ENCODE results near the gene SECTM1. TPM values are rescaled to one million over a fixed set of nuclear protein-coding genes. Genes with fewer than 3 reads are reported as not detected.

The SECTM1 gene
- polyA plus RNA-seq, 4 donors, result 1.2 to 3.4 (median 1.6) TPM

DNA sequence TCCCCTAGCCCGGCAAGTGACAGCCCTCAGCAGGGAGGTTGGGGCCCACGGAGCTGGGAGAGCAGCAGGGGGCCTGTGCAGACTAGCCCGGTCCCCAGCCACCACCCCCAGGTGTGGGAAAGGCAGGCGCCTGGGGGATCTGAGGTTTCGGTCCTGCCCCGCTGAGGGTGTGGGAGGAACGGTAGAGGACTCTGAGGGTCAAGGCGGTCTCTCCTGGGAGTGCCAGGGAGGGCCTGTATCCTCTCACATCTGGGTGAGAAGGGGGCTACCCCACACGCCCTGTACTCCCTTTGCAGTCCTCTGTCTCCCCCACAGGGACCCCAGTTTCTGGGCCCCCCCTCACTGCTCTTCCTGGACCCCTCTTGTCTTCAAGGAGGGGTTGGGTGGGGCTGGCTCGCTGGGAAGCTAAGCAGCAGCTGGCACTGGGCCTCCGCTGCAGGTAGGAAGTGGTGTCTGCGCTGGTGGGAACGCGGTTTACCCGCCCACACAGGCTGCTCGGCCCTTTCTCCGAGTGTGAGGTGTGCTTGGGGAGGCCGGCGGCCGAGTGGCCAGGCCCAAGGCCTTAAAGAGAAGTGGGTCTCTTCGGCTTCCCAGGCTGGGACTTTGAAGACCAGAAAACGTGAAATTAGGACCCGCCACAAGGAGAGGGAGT lies 31.5 kb downstream of the SECTM1 start:
- DNase-seq (ENCODE audit: low read depth in 4 of 4, low spot score in 2 of 4), result no peak

DNA sequence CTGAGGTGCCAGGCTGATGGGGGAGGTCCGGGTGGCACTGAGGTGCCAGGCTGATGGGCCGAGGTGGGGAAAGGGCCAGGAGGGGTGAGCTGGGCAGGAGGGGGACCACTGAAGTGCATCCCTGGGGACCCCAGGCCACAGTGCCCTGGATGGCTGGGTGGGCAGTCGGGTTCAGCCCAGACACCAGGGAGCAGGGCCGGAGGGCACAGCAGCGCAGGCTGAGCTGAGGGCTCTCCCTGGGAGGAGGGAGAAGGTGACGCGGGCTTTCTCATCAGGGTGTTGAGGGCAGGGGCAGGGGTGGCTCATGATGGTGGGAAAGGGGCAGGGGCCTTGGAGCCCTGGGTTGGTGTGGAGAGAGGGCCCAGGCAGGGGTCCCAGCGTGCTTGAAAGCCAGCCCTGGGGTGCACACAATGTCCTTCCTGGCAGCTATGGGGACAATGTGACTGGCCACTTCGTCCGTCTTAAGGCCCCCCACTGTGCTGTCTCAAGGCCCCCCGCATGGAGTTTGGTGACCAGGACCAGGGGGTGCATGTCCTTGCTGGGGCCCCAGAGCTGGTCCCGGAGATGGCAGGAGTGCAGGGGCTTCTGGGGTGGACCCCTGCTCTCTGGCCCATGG lies 32.2 kb downstream of the SECTM1 start:
- no peak for DNase-seq (ENCODE audit: low read depth in 4 of 4, low spot score in 2 of 4)

DNA sequence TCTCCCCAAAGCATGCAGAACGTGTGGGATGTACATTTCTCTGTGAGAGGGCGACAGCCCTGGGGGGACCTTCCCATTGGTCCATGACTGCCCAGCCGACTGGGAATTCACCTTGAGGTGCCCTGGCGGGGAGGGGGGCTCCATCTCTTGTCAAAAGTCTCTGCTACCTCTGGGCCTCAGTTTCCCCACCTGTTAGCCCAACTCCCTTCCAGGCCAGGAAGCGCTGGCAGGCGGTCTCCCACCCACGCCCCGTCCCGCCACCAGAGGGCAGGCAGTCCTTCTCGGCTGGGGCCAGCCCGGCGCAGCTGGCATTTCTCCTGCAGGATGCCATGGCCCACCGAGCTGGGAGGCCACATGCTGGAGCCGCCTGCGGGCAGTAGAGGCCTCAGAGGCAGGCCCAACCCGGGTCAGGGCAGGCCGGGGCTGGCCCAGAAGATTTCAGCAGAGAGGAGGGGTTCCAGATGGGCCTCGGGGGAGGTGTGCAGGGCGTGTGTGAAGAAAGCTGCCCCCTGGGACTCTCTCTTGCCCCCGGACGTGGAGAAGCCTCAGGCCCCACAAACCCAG lies 32.8 kb downstream of the SECTM1 start:
- DNase-seq (ENCODE audit: low read depth in 4 of 4, low spot score in 2 of 4), result peak in 1 of 4 donors; percentile 45

DNA sequence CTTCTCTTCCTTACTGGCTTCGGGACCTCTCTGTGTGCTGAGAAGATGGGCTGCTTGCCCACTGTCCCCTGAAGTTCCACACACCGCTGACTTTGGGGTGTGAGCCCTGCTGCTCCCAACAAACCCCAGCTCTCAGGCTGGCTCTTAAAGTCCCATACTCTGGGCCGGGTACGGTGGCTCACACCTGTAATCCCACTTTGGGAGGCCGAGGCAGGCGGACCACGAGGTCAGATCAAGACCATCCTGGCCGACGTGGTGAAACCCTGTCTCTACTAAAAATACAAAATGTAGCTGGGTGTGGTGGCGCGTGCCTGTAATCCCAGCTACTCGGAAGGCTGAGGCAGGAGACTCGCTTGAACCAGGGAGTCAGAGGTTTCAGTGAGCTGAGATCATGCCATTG lies 33.3 kb downstream of the SECTM1 start:
- no peak for DNase-seq (ENCODE audit: low read depth in 4 of 4, low spot score in 2 of 4)

DNA sequence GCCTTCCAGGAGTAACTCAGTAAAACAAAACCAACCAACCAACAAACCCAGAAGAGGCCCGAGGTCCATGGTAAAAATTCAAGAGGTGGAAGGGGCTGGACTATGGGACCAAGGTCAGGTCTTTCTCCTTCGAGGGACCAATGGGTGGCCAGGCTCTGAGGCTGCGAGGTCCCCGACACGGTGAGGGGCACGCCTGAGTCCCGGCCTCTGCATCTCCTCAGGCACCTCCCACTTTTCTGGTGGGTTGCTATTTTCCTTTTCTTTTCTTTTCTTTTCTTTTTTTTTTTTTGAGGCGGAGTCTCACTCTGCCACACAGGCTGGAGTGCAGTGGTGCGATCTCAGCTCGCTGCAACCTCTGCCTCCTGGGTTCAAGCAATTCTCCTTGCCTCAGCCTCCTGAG lies 34.1 kb downstream of the SECTM1 start:
- no peak for DNase-seq (ENCODE audit: low read depth in 4 of 4, low spot score in 2 of 4)

DNA sequence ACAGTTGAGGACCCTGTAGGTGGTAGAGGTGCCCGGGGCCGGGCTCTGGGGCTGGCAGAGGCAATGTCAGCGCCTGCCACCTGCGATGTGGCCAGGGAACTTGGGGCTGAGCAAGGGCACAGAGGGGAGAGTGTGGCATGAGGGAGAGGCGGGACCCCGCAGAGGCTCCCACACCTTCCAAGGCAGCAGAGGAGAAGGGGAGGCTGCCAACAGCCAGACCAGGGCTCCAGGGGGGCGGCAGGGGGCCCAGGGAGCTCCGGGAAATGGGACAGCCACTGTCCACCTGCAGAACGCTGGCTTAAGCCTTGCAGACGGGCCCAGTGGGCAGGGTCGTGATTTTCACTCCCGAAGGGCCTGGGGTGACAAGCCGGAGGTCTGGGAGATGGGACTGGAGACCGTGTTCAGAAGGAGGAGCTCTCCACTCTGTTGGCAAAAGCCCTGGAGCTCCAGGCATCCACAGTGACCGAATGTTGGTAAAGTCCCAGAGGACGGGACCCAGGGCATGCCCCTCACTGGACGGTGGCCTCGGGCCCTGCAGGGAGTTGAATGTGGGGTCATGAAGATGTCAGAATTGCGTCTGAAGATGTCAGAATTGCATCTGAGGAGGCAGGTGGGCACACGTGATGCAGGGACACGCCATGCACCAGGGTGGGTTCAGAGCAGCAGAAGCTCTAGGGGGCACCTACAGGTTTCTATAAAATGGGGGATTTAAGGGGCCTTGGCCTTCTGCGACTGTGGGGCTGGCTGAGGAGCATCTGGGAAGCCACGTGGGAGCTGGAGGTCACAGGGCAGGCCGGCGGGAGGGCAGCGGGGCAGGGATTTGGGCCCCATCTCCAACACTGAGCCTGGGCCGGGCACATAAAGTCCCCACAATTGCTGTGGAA lies 34.8 kb downstream of the SECTM1 start:
- DNase-seq (ENCODE audit: low read depth in 4 of 4, low spot score in 2 of 4), result no peak

DNA sequence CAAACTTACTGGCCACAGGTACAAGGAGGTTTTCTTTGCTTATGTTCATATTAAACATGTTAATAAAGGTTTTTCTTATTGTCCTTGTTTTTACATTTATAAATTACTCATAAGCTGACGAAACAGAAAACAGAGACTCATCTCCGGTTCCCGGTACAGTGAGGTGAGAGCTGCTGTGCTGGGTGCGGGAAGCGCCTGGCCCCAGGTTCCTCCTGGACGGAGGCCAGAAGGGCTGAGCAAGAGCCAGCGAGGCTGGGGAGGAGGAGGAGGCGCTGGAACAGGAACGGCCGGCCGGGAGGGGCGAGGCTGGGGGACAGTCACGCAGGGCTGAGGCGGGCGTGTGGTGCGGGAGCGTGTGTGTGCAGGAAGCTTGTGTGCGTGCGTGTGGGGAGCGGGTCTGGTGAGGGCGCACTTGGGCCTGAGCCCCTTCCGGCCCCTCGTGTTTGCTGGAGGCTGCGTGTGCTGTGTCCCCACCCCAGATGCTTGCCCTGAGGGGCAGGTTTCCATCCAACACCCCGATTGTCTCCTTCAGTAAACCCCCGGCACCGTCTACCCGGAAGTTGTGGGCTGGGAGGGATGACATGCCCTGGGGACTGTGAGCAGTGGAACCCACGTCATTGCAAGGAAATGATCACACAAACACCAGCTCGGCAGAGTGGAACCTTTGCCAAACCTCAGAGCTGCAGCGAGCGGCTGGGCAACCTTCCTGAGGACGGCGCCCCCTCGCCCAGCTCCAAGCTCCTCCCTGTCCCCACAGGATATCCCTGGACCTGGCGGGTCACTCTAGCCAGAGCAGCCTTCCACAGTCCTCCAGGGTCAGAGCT lies 35.6 kb downstream of the SECTM1 start:
- peak in 1 of 4 donors; percentile 36 for DNase-seq (ENCODE audit: low read depth in 4 of 4, low spot score in 2 of 4)

DNA sequence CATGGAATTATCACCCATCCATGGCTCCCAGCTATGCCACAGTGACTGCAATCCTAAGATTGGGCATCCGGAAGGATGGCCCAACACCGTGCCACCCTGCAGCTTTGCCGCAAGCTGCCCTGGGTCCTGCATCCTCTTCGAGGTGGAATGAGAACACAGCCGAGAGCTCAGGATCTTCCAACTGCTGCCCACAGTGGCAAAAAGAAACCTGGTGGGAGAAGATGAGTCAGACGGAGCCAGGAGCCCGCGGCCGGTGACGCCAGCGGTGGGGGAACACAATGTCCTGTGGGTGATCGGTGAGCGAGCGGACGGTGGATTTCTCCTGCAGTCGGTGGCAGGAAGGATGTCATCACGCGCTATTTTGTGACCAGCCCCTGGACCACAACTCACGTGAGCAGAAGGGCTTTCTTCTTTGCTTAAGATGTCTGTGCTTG lies 36.3 kb downstream of the SECTM1 start:
- DNase-seq (ENCODE audit: low read depth in 4 of 4, low spot score in 2 of 4), result no peak

DNA sequence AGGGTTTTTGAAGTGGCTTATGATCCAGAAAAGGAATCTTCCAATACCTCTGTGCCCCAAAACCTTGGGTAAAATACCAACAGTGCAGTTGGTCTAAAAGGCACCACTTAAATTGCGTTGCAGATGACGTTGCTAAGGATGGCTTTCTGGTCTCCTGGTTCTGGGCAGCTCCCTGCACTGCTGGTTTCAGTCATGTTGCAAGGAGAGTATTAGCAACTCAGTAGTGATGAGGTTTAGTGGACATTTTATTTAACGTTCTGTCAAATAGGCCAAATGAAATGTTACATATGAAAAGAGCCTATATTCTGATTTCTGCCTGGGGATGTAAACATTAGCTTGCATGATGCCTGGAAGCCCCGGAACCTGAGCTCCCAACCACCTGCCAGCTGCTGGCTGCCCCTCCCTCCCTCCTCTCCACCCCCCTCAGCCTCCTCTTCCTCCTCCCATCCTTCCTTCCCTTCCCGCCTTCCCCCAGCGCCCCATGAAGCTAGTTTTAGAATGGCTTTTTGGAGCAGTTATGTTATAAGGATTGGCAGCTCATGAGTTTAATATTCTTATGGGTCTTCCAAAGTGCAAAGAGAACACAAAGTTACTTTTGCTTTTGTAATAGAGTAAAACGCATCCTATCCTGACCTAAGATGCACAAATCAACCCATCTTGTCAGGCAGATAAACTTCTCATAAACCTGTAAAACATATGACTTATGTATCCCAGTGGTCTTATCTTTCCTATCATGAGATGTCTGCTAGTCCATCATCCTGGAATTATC lies 36.9 kb downstream of the SECTM1 start:
- DNase-seq (ENCODE audit: low read depth in 4 of 4, low spot score in 2 of 4), result no peak

DNA sequence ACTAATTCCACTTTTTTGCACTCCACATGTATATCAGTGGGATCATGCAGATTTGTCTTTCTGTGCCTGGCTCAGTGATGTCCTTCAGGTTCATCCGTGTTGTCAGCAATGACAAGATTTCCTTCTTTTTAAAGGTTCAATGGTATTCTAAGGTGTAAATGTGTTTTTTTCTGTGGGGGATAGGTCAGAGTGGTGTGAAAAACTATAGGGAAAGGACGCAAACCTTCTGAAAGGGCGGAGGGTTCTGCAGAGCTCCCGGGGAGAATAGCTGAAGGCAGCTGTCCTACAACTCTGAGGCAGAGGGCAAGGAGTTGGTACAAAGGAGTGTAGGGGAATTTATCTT lies 38.1 kb downstream of the SECTM1 start:
- DNase-seq (ENCODE audit: low read depth in 4 of 4, low spot score in 2 of 4), result no peak

DNA sequence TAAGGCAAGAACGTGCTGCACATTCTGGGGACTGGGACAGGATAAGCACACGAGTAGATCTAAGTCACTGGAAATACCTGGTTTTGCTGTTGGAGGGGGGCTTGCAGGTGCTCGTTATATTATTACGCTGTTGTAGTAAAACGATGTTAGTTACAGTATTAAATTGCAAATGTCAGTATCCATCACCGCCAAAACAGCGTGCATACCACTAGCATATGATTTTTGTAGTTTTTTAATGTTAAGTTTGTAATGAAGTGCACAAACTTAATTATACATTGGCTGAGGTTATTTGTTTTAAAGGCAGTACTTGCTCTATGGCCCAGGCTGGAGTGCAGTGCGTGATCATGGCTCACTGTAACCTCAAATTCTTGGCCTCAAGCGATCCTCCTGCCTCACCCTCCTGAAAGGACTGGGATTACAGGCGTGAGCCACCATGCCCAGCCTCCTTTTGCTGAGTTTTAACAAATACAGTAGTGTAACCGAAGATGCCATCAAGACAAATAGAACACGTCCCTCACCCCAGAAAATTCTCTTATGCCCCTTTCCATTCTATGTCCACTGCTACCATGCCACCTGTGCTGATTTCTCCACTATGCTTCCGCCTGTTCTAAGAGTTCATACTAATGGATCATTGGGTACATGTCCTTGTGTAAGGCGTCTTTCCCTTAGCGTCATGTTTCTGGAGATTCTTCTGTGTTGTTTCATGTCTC lies 39.3 kb downstream of the SECTM1 start:
- DNase-seq (ENCODE audit: low read depth in 4 of 4, low spot score in 2 of 4), result no peak

DNA sequence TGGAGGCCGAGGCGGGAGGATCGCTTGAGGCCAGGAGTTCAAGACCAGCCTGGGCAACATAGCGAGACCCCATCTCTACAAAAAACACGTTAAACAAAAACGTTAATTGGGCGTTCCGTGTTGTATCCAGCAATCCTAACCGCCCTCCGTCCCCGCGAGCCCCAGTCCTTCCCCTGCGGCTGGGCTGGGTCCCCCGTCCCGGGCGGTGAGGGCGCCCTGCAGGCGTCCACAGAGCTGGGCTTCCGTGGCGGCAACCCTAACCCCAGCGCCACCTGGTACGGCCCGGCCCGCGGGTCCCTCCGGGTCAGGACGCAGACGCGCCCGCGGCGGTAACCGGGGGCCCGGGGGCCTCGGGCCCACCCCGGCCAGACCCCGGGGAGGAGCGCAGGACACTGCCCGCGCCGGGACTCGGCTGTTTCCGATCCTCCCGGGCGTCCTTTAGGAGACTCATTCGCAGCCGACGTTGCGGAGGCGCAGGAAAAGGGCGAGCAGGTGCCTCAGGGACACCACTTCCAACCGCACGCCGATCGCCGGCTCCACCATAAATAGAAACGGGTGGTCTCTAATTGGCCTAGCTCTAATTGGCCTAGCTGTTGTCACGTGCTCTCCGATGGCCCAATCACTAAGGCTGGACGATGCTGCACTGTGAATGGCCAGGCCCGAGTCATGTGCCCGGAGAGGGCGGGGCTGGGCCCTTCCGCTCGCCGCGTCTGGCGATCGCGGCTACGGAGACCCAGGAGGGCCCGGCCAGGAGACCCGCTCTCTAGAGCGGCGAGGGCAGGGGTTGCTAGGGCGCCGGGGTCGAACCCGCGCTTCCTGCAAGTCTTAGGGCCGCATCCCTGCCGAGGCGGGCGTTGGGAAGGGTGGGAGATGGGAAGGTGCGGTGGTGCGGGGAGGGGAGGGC lies 41.1 kb downstream of the SECTM1 start:
- DNase-seq (ENCODE audit: low read depth in 4 of 4, low spot score in 2 of 4), result peak; percentile 85 to 94 (median 92)

DNA sequence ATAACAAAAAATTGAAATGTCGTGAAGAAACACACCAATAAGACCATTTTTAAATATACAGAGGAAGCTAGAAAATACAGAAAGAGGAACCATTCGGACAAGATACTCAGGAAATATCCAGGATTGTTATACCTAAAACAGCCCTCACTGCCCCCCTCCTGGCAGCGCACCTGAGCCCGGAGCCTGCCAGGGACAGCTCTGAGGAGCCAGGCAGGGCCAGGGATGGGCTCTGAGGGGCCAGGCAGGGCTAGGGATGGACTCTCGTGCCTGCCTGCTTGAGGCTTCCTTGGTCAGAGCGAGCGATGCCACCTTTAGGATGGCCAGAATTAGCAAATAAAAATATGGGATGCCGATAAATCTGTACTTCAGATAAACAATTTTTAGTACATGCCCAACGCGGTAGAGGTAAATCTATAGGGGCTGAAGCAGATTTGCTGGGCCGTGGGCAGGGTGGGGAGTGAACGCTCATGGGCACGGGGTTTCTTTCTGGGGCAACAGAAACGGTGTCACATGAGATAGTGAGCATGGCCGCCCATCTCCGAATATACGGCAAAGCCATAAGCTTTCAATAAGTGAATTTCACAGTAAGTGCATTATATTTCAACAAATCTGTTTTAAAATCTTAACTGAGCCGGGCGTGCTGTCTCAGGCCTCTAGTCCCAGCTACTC lies 41.9 kb downstream of the SECTM1 start:
- DNase-seq (ENCODE audit: low read depth in 4 of 4, low spot score in 2 of 4), result no peak

DNA sequence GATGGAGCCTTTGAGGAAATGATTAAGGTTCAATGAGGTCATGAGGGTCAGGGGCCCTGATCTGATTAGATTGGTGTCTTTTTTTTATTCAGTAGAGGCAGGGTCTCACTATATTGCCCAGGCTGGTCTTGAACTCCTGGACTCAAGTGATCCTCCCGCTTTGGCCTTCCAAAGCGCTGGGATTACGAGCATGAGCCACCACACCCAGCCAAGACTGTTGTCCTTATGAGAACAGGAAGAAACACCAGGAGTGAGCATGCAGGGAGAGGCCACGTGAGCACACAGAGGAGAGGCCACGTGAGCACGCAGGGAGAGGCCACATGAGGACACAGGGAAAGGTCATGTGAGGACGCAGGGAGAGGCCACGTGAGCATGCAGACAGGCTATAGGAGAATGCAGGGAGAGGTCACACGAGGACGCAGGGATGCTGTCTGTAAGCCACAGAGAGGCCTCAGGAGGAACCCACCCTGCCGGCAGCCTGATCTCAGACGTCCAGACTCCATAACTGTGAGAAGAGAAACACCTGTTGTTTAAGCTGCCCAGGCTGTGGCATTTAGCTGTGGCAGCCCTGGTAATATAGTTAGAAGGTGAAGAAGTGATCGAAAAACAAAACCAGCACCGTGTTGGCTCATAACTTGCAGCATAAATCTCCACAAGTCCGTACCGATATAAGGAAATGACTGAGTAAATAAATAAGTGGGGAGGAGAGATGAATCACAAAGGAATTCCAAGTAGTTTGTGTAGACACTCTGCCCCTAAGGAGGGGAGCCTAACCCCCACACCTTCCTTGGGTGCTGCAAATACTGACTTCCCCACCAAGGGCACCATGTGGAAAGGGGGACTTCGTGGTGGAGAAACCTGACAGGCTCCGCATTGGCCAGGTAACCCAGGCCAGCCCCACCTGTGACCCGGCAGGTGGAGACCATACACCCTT lies 45.4 kb downstream of the SECTM1 start:
- no peak for DNase-seq (ENCODE audit: low read depth in 4 of 4, low spot score in 2 of 4)

DNA sequence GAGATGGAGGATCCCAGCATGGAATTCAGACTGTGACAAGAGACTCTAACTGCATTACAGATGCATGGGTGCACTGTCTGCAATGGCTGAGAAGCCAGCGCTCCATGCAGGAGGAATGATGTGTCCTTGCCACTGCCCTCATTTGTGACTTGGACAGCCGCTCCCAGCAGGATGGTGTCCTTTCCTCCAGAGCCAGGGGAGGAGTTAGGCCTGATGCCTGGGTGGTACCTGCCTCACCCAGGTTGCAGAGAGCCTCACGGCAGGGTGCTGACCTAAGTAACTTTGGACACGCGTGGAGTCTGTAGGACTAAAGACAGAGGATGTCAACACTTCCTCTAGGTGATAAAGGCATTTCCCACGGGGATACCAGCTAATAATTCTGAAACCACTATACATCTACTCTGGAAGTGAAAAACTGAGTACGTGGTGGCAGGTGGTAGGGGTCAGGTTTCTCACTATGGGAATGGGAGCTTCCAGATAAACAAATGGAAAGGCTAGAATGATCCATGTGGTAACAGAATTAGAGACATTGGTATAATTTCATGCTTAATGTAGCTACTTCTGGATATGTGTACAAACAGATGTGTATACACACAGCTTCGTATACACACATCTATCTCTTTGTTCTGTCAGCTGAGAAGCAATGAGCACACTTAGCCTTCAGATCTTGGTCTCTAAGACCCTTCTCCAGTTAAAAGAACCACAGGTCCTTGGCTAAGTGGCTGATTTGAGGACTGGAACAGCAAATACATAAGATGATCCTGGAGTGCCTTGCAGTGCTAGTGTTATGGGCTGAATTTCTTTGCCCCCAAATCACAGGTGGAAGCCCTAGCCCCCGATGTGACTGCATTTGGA lies 46.3 kb downstream of the SECTM1 start:
- no peak for DNase-seq (ENCODE audit: low read depth in 4 of 4, low spot score in 2 of 4)

DNA sequence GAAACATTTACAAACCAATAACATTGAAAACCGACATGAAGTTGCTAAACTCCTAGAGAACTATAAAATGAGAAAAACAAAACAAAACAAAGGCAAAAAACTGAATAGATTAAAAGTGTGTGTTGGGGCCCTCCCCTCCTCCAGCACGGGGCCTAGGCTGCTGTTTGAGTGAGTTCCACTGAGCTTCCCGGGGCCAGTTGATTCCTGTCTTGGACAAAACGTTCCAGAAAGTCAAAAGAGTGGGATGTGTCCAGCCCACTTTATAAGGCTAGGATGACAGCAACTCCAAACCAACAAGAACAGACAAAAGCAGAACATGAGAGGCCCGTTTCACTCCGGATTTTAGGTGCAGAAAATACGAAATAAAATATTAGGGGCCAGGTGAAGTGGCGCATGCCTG lies 48.4 kb downstream of the SECTM1 start:
- no peak for DNase-seq (ENCODE audit: low read depth in 4 of 4, low spot score in 2 of 4)
